ENCODE data around the gene EPB41L5. TPM values are rescaled to one million over a fixed set of nuclear protein-coding genes. Genes with fewer than 3 reads are reported as not detected.
"Not testable (repeated sequence)": the region's sequence is repeated elsewhere in the genome, so short reads cannot be mapped to it uniquely, and the experiment has no call there.

EPB41L5 gene
- total and polyA plus RNA-seq, 9 of the 15 experiments (the other 6 are each of a cell fraction or from before 2014, with no cell fraction given), result 2.3 to 14.1 (median 8.2) TPM

DNA sequence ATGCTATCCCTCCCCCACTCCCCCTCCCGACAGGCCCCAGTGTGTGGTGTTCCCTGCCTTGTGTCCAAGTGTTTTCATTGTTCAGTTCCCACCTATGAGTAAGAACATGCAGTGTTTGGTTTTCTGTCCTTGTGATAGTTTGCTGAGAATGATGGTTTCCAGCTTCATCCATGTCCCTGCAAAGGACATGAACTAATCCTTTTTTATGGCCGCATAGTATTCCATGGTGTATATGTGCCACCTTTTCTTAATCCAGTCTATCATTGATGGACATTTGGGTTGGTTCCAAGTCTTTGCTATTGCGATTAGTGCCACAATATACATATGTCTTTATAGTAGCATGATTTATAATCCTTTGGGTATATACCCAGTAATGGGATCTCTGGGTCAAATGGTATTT lies 108.5 kb downstream of the EPB41L5 start:
- H3K4me1 ChIP-seq (replicated peaks in 1 of 2; ENCODE audit: control insufficient read depth in 2 of 2, insufficient read depth in 2 of 2, low read length in 2 of 2); H3K9me3 ChIP-seq (replicated peaks; ENCODE audit: control insufficient read depth, insufficient read depth, low read depth, low read length); H3K9ac ChIP-seq (ENCODE audit: insufficient read depth in 1 of 2, low read depth in 2 of 2, low read length in 2 of 2); H2AFZ ChIP-seq (ENCODE audit: low read depth, low read length); BruUV-seq (replicated peaks); H3K27ac ChIP-seq (ENCODE audit: extremely low read depth, low read depth, low read length); CTCF ChIA-PET (ENCODE audit: low intra/inter-chr PET ratio); H3K4me3 ChIP-seq; DNase-seq (ENCODE audit: extremely low read depth in 1 of 4, low spot score in 3 of 4); in situ Hi-C loops (cut with MboI); H3K9me1 ChIP-seq (ENCODE audit: control insufficient read depth, insufficient read depth, low read length); ATAC-seq; POLR2A ChIA-PET; H3K27me3 ChIP-seq (ENCODE audit: control insufficient read depth in 2 of 2, insufficient read depth in 2 of 2, low read length in 2 of 2); FAIRE-seq; H3K4me2 ChIP-seq (ENCODE audit: insufficient read depth, low read length); H4K20me1 ChIP-seq (replicated peaks; ENCODE audit: control insufficient read depth, insufficient read depth, low read length); intact Hi-C loops (cut with micrococcal nuclease); H3K36me3 ChIP-seq (ENCODE audit: control insufficient read depth, insufficient read depth, low read length); H3K79me2 ChIP-seq (ENCODE audit: control insufficient read depth, insufficient read depth, low read length): not testable (repeated sequence)
- TF ChIP-seq ZNF146 (CRISPR knock-in tag; IDR thresholded peaks at IDR 0.05; ENCODE audit: unreplicated experiment), result peak; percentile 71
- 45% methylated on average over 3 of the region's 3 CpGs for WGBS (ENCODE audit: insufficient coverage, low coverage, missing lambda C conversion rate)

GRCh38 chr2:120123090-120123489 lies 110.2 kb downstream of the EPB41L5 start:
- H3K4me1 ChIP-seq (replicated peaks in 1 of 2; ENCODE audit: control insufficient read depth in 2 of 2, insufficient read depth in 2 of 2, low read length in 2 of 2), result no peaks in the 10 kb centered on the region
- H3K36me3 ChIP-seq (ENCODE audit: control insufficient read depth, insufficient read depth, low read length), result no peaks in the 10 kb centered on the region
- BruUV-seq (replicated peaks), result no TSS peak
- no peak overlapping the region for H3K4me2 ChIP-seq (ENCODE audit: insufficient read depth, low read length)
- ChIA-PET CTCF (ENCODE audit: low intra/inter-chr PET ratio) (no interaction called here), POLR2A (no interaction called here)
- H3K9me1 ChIP-seq (ENCODE audit: control insufficient read depth, insufficient read depth, low read length), result no peaks in the 10 kb centered on the region
- ATAC-seq, result no peak
- 18% methylated on average over 3 of the region's 3 CpGs for WGBS (ENCODE audit: insufficient coverage, low coverage, missing lambda C conversion rate)
- H3K4me3 ChIP-seq, result no peak overlapping the region
- intact Hi-C loops (cut with micrococcal nuclease), result no loop called here
- no peak overlapping the region for H2AFZ ChIP-seq (ENCODE audit: low read depth, low read length)
- H3K9ac ChIP-seq (ENCODE audit: insufficient read depth in 1 of 2, low read depth in 2 of 2, low read length in 2 of 2), result no peak overlapping the region
- no peaks in the 10 kb centered on the region for H3K9me3 ChIP-seq (replicated peaks; ENCODE audit: control insufficient read depth, insufficient read depth, low read depth, low read length)
- H4K20me1 ChIP-seq (replicated peaks; ENCODE audit: control insufficient read depth, insufficient read depth, low read length), result no peaks in the 10 kb centered on the region
- FAIRE-seq, result no peak
- H3K27ac ChIP-seq (ENCODE audit: extremely low read depth, low read depth, low read length), result no peak overlapping the region
- no peak for DNase-seq (ENCODE audit: extremely low read depth in 1 of 4, low spot score in 3 of 4)
- in situ Hi-C loops (cut with MboI), result no loop called here
- no peaks in the 10 kb centered on the region for H3K79me2 ChIP-seq (ENCODE audit: control insufficient read depth, insufficient read depth, low read length)
- no peaks in the 10 kb centered on the region for H3K27me3 ChIP-seq (ENCODE audit: control insufficient read depth in 2 of 2, insufficient read depth in 2 of 2, low read length in 2 of 2)
- TF ChIP-seq CEBPB (tag; IDR thresholded peaks at IDR 0.05) (no peak), CREB5 (CRISPR knock-in tag; IDR thresholded peaks at IDR 0.05) (no peak), U2AF1 (optimal IDR thresholded peaks at IDR 0.05; ENCODE audit: low read depth, low read length) (no peak), ZNF324 (CRISPR knock-in tag; IDR thresholded peaks at IDR 0.05) (no peak), ZEB2 (IDR thresholded peaks at IDR 0.05) (no peak), THRAP3 (IDR thresholded peaks at IDR 0.05; ENCODE audit: borderline replicate concordance) (no peak), ZFP36 (IDR thresholded peaks at IDR 0.05; ENCODE audit: low read depth, low read length, partially characterized antibody) (no peak), PPARD (CRISPR knock-in tag; IDR thresholded peaks at IDR 0.05) (no peak), POLR3A (IDR thresholded peaks at IDR 0.05; ENCODE audit: borderline replicate concordance, extremely low read depth, insufficient read depth, insufficient read length) (no peak), ZNF707 (CRISPR knock-in tag; conservative IDR thresholded peaks at IDR 0.05) (no peak)
- TF ChIP-seq, protein P1, sequence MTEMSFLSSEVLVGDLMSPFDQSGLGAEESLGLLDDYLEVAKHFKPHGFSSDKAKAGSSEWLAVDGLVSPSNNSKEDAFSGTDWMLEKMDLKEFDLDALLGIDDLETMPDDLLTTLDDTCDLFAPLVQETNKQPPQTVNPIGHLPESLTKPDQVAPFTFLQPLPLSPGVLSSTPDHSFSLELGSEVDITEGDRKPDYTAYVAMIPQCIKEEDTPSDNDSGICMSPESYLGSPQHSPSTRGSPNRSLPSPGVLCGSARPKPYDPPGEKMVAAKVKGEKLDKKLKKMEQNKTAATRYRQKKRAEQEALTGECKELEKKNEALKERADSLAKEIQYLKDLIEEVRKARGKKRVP (CRISPR knock-in tag; IDR thresholded peaks at IDR 0.05), result no peak
- TF ChIP-seq, protein P2, sequence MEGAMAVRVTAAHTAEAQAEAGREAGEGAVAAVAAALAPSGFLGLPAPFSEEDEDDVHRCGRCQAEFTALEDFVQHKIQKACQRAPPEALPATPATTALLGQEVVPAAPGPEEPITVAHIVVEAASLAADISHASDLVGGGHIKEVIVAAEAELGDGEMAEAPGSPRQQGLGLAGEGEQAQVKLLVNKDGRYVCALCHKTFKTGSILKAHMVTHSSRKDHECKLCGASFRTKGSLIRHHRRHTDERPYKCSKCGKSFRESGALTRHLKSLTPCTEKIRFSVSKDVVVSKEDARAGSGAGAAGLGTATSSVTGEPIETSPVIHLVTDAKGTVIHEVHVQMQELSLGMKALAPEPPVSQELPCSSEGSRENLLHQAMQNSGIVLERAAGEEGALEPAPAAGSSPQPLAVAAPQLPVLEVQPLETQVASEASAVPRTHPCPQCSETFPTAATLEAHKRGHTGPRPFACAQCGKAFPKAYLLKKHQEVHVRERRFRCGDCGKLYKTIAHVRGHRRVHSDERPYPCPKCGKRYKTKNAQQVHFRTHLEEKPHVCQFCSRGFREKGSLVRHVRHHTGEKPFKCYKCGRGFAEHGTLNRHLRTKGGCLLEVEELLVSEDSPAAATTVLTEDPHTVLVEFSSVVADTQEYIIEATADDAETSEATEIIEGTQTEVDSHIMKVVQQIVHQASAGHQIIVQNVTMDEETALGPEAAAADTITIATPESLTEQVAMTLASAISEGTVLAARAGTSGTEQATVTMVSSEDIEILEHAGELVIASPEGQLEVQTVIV (CRISPR knock-in tag; IDR thresholded peaks at IDR 0.05; ENCODE audit: borderline replicate concordance), result no peak
